SHP77 treated with DMSO at 0.1 percent for 48 hours (cell line): ENCODE results near the gene CEP85.
"Not testable (repeated sequence)": the region's sequence is repeated elsewhere in the genome, so short reads cannot be mapped to it uniquely, and the experiment has no call there.

Experiments used
- DNase-seq: peaks from one replicate; lab custom pipeline; 2025; lab: John Stamatoyannopoulos, UW

The CEP85 gene

DNA sequence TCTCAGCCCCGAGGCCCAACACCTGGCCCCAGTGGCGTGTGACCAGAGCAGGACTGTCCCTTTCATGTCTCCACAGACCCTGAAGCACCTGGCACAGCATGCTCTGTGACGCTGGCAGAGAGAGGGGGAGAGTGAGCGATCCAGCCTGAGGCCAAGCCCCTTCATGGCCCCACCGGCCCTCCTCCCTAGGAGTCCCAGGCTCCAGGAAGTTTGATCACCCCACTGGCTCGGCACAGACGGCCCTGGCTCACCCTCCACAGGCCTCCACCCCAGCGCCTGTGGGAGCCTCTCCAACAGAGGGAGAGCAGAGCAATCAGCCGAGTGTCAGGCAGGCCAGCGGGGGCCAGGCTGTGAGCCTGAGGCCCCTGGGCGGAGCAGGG, 56.9 kb downstream of the CEP85 start:
- DNase-seq = no peak

- no peak for DNase-seq
Observed at GRCh38 chr1:26291433-26291832, 57.4 kb downstream of the CEP85 start.

DNA sequence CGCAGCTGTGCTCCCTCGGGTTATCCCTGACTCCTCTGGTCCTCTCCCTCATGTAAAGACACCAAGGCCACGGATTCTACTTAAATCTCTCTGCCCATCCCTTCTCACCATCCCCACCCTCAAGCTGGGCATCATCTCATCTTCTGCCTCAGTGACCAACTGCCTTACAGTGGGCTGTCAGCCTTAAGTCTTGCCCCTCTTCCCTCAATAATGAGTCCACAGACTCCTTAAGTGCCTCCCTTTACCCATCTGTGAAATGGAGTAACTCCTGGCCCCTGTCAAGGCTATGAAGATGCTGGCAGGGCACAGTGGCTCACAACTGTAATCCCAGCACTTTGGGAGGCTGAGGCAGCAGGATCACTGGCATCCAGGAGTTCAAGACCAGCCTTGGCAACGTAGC, 57.9 kb downstream of the CEP85 start:
- no peak for DNase-seq

DNA sequence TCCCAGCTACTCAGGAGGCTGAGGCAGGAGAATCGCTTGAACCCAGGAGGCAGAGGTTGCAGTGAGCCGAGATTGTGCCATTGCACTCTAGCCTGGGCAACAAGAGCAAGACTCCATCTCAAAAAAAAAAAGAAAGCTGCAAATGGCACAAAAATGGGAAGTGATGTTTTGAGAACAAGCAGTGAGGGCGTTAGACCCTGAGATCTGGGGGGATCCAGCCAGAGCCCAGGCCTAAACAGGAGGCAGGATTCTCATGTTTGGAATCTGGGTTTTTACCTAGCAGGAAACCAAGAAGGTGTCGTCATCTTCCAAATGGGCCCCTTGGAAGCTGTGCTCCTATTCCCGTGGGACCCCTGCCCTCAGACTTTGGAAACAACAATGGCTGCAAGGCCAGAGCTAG, 58.7 kb downstream of the CEP85 start:
- not testable (repeated sequence) for DNase-seq

- DNase-seq = no peak
Observed at GRCh38 chr1:26293911-26294463, 60.0 kb downstream of the CEP85 start.

DNA sequence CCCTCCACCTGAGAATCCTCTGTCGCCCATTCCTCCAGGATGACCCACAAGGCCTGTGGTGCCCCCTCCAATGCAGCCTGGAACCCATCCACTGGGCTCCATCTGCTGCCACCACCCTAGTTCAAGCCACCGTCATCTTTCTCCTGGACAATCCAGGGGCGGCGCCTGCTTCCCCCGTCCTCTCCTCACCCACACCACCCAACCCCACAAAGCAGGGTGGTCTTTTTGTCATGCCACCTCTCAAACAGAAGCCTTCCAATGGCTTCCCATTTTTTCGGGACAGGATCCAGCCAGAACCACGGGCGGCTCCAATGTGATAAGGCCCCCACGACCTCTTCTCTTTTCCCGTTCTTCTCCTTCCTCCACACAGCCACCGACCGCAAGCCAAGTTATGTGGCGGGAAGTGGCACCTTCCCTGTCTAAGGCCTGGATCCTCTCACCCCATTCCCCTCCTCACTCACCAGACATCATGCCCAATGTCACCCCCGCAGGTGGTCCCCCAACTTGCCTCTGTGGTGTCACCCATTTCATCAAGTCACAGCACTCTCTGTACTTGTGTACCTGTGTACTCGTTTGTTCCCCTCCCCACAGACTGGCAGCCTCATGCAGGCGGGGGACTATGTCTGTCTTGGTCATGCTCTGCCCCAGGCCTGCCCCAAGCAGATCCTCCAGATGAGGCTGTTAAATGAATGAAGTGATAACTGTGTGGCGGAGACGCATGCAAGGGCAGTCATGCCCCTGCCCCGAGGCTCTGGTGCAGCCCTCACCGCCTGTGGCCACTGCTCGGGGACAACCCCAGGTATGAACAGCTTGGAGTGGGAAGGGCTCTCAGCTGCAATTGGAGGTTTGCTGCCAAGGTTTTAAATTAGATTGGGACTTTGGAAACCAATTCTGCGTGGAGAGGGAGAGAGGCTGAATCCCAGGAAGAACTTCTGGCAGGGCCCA, 61.5 kb downstream of the CEP85 start:
- DNase-seq = no peak

GRCh38 chr1:26296340-26297056, 62.5 kb downstream of the CEP85 start:
- DNase-seq = no peak

DNA sequence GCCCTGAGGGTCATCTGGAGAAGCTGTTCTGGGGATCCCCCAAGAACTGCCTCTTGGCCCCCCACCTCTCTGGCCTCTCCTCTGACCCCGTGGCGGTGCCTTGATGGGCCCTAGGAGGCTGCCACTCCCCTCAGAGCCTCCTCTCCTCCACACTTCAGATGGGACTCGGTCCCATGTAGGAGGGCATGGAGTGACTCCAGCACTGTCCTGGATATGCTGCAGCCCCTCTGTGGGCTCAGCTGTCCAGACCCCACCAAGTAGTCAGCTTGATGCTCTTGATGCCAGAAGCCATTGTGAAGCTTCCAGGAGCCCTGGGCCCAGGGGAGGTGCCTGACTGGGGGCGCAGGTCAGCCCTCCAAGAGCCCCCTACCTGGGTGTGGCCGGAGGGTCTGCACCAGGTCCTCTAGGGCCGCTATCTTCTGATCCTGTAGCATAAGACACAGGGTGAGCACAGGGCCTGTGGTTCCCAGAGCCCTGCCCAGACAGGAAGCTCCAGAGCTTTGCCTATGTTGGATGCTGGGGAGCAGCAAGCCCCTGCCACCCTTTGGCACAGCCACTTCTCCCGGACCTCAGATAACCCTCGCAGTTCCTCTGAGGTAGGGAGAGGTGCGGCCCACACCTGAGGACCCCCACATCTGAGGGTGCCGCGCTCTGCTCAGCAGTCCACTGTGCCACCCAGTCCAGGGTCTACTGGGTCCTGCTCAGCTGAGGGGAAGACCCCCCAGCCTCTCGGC, 63.2 kb downstream of the CEP85 start:
- no peak for DNase-seq

DNA sequence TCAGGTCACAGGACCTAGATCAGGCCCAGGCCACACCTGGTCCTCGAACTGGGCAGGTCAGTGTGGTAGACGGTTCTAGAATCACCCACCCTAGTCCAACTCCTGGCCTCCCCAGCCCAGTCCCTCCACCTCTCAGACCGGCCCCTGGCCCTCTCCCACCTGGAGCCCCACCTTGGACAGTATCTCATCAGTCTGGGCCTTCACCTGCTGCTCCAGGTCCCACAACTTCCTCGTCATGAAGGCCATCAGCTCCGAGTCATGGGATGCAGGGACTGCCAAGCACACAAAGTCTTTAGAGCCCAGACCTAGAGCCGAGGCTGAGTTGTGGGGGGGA, 63.8 kb downstream of the CEP85 start:
- no peak for DNase-seq

- no peak for DNase-seq
Observed at GRCh38 chr1:26300578-26301275, 66.7 kb downstream of the CEP85 start.

- DNase-seq = no peak
Observed at GRCh38 chr1:26302733-26303405, 68.9 kb downstream of the CEP85 start.

- DNase-seq = no peak
Observed at GRCh38 chr1:26305667-26306289, 71.8 kb downstream of the CEP85 start.

DNA sequence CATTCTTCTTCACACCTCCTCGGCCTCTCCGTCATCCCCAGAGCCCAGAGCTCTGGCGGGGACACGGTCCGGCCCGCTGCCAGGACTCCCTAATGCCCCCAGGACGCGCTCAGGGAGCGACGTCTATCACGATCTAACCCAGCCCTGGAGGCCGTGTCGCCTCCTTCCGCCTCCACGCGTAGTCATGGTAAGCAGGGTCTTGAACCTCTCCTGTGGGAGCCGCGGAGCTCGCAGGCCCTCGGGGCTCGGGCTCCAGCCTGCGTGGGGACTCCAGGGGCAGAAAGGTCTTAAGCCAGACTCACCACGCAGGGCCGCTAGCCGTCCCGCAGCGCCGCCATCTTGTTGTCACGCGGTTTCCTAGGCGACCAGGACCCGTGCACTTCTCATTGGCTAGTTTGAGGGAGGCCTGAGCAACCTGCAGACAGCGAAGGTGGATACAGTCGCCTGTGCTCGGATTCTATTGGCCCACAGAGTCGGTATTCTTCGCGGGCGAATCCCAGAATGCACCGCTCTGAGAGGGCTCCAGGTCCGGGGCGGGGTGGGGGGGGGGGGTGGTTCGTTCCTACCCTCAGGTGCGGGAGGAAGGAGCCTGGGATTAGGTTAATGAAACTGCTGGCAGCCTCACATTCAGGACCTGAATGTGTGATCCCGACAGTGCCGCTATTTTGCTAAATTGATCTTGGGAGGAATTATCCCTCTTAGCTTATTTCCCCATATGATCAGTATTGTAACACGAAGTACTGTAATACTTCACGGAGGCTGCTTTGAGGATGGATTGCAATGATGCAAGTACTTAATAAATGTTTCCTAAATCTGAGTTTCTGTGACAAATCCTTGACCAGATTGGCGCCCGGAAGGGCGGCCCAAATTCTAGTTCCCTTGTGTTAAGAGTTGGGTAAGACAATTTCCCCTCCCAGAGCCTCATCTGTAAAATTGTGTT, 72.6 kb downstream of the CEP85 start, which contains the start of gene UBXN11:
Gene UBXN11 (minus strand): TSS at position 347 of the 940 bp plus-strand sequence. CDS start 3,753 bp downstream, outside the sequence.
- peak; percentile 91 for DNase-seq

- no peak for DNase-seq
Observed at GRCh38 chr1:26307363-26307781, 73.4 kb downstream of the CEP85 start.

- not testable (repeated sequence) for DNase-seq
Observed at GRCh38 chr1:26307966-26308899, 74.2 kb downstream of the CEP85 start.

GRCh38 chr1:26314501-26314900, 80.5 kb downstream of the CEP85 start:
- DNase-seq = no peak

DNA sequence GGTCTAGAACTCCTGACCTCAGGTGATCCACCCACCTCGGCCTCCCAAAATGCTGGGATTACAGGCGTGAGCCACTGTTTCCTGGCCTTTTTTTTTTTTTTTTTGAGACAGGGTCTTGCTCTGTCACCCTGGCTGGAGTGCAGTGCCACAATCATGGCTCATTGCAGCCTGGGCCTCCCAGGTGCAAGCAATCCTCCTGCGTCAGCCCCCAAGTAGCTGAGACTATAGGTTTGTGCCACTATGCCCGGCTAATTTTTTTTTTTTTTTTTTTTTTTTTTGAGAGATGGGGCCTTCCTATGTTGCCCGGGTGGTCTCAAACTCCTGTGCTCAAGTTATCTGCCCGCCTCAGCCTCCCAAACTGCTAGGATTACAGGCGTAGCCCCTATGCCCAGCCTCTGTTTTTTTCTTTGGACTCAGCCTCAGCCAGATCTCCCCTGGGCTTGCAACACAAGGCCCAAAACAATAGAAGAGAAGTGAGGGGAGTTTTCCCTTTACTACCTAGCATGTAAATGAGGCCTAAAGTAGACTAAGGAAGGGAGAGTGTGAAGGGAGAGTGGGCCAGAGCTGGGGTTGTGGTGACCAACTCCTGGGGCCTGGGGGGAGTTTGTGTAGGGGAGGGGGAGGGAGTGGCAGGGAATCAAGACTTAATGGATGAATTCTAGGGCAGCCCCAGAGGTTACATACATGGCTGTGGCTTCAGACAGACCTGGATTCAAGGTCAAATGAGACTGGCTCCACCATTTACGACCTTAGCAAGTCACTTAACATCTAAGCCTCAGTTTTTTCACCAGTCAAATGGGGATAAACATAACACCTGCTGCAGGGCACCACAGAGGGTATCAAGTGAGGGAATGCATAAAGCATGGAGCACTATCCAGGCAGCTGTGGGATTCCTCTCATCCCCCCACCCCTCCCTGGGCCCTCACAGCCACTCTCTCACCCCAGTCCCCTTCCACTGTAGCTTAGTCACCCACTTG, 82.2 kb downstream of the CEP85 start:
- DNase-seq = no peak
